NK-92 treated with Interleukin-12 subunit alpha and Interleukin-12 subunit beta, amount 100 ng/mL, for 24 hours (cell line): ENCODE results near the gene ATP1A1.
A peak's percentile ranks its signal among the peaks of the same experiment; 100 is the strongest.

Experiments
- DNase-seq: peaks from one replicate; lab custom pipeline; 2025; lab: John Stamatoyannopoulos, UW

The ATP1A1 gene

GRCh38 chr1:116372651-116373430 is at the start of gene ATP1A1:
ATP1A1 (plus strand) TSS chr1:116373244; CDS start chr1:116373512, 268 bp downstream.
- peak; percentile 93 for DNase-seq

DNA sequence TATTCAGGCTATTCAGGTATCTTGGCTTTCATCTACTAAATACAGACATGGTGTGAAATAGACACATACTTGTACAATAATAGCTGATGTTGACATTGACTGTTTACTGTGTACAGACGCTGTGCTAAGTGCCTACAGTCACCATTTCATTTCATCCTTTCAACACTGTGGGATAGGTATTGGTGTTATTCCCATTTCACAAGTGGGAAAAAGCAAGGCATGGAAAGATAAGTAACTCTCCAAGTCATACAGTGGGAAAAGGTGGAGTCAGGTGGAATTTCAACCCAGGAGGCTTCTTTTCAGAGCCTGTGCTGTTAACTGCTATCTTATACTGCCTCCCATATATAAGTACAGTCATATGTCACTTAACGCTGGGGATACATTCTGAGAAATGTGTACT is 49.6 kb upstream of the ATP1A1 start:
- DNase-seq: no peak

DNA sequence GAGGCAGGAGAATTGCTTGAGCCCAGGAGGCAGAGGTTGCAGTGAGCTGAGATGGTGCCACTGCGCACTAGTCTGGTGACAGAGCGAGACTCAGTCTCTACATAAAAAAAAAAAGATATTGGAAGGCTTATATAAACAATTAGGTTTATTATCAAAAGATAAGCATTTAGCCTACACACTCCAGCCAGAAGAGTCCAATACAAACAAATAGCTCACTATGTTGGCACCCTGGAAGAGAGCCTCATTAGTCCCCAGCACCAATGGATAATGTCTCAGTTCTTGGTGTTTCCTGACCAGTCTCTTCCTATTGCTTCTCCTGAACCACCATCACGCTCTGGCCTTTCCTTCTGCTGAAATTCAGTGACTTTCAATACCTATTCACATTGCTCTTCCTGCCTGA is 48.6 kb upstream of the ATP1A1 start:
- no peak for DNase-seq

DNA sequence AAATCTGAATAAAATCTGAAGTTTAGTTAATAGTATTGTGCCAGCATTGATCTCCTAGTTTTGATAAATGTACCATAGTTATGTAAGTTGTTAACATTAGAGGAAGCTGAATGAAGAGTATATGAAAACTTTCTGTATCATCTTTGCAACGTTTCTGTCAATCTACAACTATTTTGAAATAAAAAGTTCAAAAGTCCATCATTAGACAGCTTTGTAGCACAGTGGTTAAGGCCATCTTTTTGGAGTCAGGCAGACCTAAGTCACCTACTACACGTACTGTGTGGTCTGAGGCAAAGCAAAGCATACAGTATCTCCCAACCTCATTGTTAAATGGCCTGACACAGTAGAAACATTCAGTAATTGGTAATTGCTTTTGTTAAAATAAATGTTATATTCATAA is 47.9 kb upstream of the ATP1A1 start:
- DNase-seq: no peak

DNA sequence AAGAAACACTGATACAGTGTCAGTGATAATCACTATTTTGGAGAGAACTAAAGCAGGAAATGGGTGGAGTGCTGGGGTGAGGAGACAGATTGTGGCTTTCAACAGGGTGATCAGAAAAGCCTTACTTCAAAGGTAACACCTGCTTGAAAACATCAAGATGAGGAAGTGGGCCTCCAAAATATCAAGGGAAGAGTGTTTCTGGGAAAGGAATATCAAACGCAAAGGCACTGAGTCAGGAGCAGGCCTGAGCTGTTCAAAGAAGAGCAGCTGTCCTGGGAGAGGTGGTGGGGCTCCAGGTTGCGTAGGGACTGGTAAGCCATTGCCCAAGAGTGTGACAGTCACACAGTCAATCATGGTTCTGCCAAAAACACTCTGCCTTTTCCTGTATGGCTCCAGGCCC is 47.1 kb upstream of the ATP1A1 start:
- no peak for DNase-seq

GRCh38 chr1:116326486-116326885 is 46.6 kb upstream of the ATP1A1 start:
- DNase-seq: no peak

GRCh38 chr1:116328671-116329070 is 44.4 kb upstream of the ATP1A1 start:
- no peak for DNase-seq

DNA sequence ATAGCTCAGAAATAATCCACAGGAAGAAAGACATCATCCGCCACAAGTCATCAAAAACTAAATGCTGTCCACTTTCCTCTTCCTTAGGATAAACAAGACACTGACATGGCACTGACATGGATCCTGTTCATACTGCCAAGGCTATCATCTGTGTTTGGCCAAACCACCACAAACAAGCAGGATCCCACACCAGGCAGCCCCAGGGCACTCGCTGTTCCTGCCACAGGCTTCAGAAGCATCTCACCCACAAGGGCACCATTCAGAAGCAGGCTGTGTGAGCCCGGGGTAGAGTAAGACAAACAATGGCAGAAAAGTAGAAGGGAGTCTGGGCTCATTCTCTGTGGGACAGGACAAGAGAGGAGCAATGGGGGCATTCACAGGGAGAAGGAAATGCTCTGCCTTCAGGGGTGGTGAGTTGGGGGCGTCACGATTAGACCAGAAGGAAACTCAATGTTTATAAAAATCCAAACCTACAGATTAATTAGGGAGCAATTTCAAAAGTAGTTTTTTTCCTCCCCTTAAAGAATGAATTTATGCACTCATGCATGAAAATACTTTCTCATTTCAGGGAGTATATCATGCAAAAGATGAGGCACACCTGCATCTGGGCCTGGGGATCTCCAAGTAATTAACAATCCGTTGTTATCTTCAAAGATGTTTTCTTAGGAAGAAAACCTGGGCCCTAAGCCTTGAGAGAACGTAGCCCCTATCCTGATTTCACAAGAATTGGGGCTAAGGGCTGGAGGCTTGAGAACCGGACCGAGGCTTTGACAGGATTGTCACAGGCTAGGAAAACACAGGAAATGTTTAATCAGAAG is 43.3 kb upstream of the ATP1A1 start:
- no peak for DNase-seq

- no peak for DNase-seq
Measured at GRCh38 chr1:116330342-116330652, 42.7 kb upstream of the ATP1A1 start.

DNA sequence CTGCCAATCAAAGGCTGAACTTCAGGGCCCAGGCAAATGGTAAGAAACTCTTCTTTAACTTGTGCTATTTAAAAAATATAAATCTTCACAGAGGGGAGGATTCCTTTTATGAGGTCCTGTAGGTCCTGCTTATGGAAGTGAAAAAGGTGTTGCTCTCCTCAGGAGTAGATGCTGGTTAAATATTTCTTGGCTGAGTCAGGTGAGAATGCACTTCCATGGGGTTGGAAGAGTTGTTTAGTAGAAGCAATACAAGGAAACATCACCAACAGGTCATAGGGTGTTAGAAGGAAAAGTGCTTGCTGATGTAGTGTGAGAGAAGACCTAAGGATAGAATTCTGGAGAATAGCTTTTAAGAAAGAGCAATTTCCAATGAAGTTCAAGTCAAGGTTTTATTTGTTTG is 42.2 kb upstream of the ATP1A1 start:
- DNase-seq: no peak

DNA sequence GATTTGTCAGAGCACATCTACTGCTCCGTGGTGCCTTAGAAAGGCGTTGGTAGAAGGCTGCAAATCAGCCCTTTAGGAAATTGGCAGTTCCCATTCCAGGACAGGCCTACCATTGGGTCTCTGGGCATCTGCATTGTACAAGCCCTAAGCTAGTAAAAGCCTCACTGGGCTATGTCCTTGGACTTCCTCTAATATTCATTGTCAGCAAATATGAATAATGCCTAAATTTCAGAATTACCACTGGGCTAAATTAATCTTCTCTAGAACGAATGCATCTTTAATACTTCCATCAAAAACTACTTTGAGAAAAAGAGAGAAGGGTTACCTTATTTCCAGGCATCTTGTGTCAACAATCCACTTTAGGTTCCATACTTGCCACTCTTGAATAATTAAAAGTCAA is 41.5 kb upstream of the ATP1A1 start:
- DNase-seq: no peak

GRCh38 chr1:116332451-116332850 is 40.6 kb upstream of the ATP1A1 start:
- DNase-seq: no peak

DNA sequence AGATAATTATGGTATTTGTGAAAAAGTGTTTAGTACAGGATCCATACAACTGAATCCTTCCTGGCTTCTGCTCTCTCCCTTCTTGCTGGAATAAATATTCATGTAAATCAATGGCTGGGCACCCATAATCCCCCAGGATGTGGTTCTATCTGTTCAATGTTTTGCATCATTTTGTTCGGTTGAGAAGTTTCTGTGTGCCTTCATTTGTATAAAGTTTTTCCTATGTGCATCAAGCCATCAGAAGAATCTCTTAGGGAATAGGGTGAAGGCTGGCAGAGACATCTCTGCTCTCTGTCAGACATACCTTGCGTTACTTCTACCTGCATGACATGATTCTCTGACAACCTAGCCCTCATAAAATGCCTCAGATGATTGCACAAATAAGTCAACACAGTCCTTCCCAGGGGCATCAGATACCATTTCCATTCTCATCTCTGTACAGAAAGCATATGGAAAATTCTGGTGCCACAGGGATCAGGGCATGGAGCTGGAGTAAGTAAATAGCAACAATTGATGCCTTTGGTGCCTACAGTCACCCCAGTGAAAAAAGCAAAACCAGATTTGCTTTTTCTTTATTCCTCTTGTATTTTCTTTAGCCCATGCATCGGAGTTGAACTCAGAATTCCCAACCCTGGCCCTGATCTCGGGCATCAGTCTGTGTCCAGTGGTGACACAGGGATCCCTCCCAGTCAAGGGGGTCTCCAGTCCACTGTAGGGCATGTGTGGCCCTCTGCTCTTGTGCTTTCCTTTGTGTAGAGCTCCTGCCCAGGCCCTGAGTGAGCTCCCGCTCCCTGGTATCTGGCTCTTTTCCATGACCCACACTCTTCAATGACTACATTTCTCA is 39.7 kb upstream of the ATP1A1 start:
- no peak for DNase-seq

GRCh38 chr1:116334015-116334547 is 39.0 kb upstream of the ATP1A1 start:
- no peak for DNase-seq

DNA sequence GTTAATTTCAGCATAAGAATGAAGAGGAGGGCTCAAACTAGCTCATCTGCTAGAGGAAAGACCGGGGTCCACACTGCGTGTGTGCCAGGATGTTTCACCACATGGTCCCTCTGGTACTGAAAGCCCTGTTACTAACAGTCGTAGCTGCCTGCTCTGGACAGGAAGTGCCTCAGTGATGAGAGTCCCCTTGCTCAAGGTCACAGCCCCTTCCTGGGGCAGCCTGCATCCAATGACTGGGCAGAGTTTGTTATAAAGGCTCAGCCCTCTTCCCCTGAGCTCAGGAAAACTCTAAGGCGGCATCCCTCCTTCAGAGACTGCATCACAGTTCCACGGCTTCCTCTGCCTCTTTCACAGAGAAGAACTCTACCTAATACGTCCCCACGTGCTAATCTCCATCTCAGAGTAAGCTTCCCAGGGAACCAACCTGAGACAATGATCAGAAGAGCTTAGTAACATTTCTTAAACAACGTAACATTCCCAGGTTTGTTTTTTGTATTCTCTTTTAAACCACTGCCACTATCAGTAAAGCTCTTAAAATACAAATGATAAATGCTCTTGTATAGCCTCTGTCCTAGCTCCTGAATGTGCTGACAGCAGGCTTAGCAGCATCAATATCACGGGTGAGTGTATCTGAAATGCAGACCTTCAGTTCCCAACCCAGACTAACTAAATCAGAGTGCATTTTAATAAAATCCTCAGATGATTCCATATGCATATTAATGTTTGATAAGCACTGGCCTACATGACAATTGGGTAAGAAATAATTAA is 38.0 kb upstream of the ATP1A1 start:
- DNase-seq: no peak

- no peak for DNase-seq
Measured at GRCh38 chr1:116335850-116336624, 37.0 kb upstream of the ATP1A1 start.

- no peak for DNase-seq
Measured at GRCh38 chr1:116337398-116337797, 35.6 kb upstream of the ATP1A1 start.

- no peak for DNase-seq
Measured at GRCh38 chr1:116338400-116338799, 34.6 kb upstream of the ATP1A1 start.

- DNase-seq: no peak
Measured at GRCh38 chr1:116340506-116341231, 32.4 kb upstream of the ATP1A1 start.

- no peak for DNase-seq
Measured at GRCh38 chr1:116343019-116343418, 30.0 kb upstream of the ATP1A1 start.
